PC-9 (cell line): ENCODE measurements around the gene MOV10L1. TPM values are rescaled to one million over a fixed set of nuclear protein-coding genes. Genes with fewer than 3 reads are reported as not detected.
A peak's percentile ranks its signal among the peaks of the same experiment; 100 is the strongest.

Experiments
- BruUV-seq: library from RNA; stranded (reverse); fragments of 400-500 nt; replicated peaks from 2 replicates; lab custom pipeline; 2021; lab: Mats Ljungman, UMichigan
- CTCF ChIA-PET: fragments of 300-600 bp; sonication (Branson Sonifier 250); formaldehyde crosslinking; loops from one replicate; lab custom pipeline; 2022; ENCODE audit warnings: antibody characterized with exemption; lab: Charles Lee
- POLR2A ChIA-PET: fragments of 300-600 bp; sonication (Branson Sonifier 250); formaldehyde crosslinking; loops from one replicate; lab custom pipeline; 2022; ENCODE audit warnings: antibody characterized with exemption; ENCODE audit not compliant: unreplicated experiment; lab: Charles Lee
- DNase-seq, 2 experiments: peaks; one replicate each; pipeline versions ENCODE4 v3.0.0 to v3.0.0-alpha.2; 2015 to 2022; ENCODE audit warnings: mixed read lengths in 1 of 2
- H2AFZ ChIP-seq: fragments of 200-600 bp; sonication (generic); 2 replicates; pipeline ENCODE4 v1.8.1; 2017; ENCODE audit warnings: antibody characterized with exemption
- H3F3A ChIP-seq: fragments of 200-600 bp; sonication (generic); 2 replicates; pipeline ENCODE4 v1.8.1; 2017; ENCODE audit warnings: antibody characterized with exemption, mild to moderate bottlenecking, low read depth; ENCODE audit not compliant: insufficient read depth
- H3K27ac ChIP-seq: fragments of 200-600 bp; sonication (generic); 2 replicates; pipeline ENCODE4 v1.6.1; 2016; ENCODE audit warnings: mixed run types
- H3K27me3 ChIP-seq: fragments of 200-600 bp; sonication (generic); 2 replicates; pipeline ENCODE4 v1.6.1; 2016; ENCODE audit warnings: low read depth, mixed run types; ENCODE audit not compliant: insufficient read depth
- H3K36me3 ChIP-seq: fragments of 200-600 bp; sonication (generic); 2 replicates; pipeline ENCODE4 v1.6.1; 2016; ENCODE audit warnings: low read depth, mixed run types
- H3K4me1 ChIP-seq: fragments of 200-600 bp; sonication (generic); replicated peaks from 2 replicates; pipeline ENCODE4 v1.6.1; 2016; ENCODE audit warnings: mixed run types; ENCODE audit not compliant: insufficient read depth
- H3K4me2 ChIP-seq: fragments of 200-600 bp; sonication (generic); 2 replicates; pipeline ENCODE4 v1.6.1; 2017; ENCODE audit warnings: mixed run types
- H3K4me3 ChIP-seq: fragments of 200-600 bp; sonication (generic); 2 replicates; pipeline ENCODE4 v1.6.1; 2016; ENCODE audit warnings: mixed run types
- H3K79me2 ChIP-seq: fragments of 200-600 bp; sonication (generic); 2 replicates; pipeline ENCODE4 v1.6.1; 2017; ENCODE audit warnings: low read depth, mixed run types
- H3K9me2 ChIP-seq: fragments of 200-600 bp; sonication (generic); 2 replicates; pipeline ENCODE4 v1.8.1; 2017; ENCODE audit warnings: mild to moderate bottlenecking; ENCODE audit not compliant: insufficient read depth
- H3K9me3 ChIP-seq: fragments of 200-600 bp; sonication (generic); 2 replicates; pipeline ENCODE4 v1.8.1; 2016; ENCODE audit warnings: low read depth; ENCODE audit not compliant: insufficient read depth
- H4K20me1 ChIP-seq: fragments of 200-600 bp; sonication (generic); 2 replicates; pipeline ENCODE4 v1.8.1; 2017; ENCODE audit not compliant: insufficient read depth
- EZH2 ChIP-seq: fragments of 200-600 bp; sonication (generic); IDR thresholded peaks from 2 replicates; pipeline ENCODE4 v1.8.0; 2017; ENCODE audit warnings: antibody characterized with exemption, low read depth
- intact Hi-C: fragments of 100-400 bp; cut with micrococcal nuclease; formaldehyde crosslinking; loops from one replicate; pipeline ENCODE4 v1.10.0; 2022; ENCODE audit not compliant: unreplicated experiment
- total RNA-seq: library from RNA; stranded (reverse); gene quantifications from 2 replicates; pipeline ENCODE4 v1.2.3, GENCODE V29; 2021
- TF ChIP-seq, protein P1 (sequence below): fragments of 200-600 bp; sonication (generic); conservative IDR thresholded peaks from 2 replicates; pipeline ENCODE4 v1.6.1; 2017; ENCODE audit warnings: mixed run types, antibody characterized with exemption, mild to moderate bottlenecking, moderate library complexity

MOV10L1 gene
- total RNA-seq, 1 experiment from 2014 or later, result not detected

DNA sequence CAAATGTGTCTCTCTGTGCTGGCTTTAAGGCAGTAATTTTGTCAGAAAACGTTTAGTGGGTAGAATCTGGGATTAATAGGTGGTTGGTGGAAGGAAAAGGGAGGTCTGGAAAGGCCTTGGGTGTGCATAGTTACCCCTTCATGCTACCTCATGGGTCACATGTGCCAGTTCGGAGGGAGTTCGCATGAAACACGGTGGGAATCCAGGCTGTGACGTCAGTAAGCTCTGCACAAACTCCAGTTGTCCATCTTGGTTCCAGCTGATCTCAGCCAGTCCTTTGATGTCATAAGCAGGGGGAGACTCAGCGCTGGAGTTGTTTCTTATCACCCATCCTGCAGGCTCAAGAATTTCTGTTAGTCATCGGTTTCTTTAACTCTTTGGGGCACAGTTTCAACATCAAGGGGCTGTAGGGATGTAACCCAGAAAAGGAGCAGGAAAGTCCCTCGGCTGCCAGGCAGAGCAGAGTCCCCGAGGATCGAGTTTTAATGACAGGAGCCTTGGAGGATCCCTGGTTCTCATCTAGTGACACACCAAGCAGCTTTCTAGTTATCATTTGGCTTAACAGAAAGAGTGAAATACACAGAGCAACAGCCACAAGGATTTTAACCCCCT, 28.9 kb downstream of the MOV10L1 start:
- POLR2A ChIA-PET, result no interaction called here
- Histone ChIP-seq H3K4me2 (0 out of 2 replicates have a peak overlapping the region, but pooled peaks have one; percentile 1), H3K4me1 (peaks cover 7% of the 10 kb centered on the region; the same call in 1 of the 2 replicates), H3K27me3 (peaks cover 85% of the 10 kb centered on the region), H4K20me1 (no peaks in the 10 kb centered on the region), H3K36me3 (no peaks in the 10 kb centered on the region), H3K79me2 (no peaks in the 10 kb centered on the region), H2AFZ (no peak overlapping the region), H3K9me3 (no peaks in the 10 kb centered on the region; the same call in 1 of the 2 replicates), H3K27ac (no peak overlapping the region), H3K9me2 (no peaks in the 10 kb centered on the region), H3F3A (0 out of 2 replicates have a peak, but pooled peaks cover 3% of the 10 kb centered on the region), H3K4me3 (no peak overlapping the region)
- BruUV-seq, result no TSS peak
- TF ChIP-seq EZH2, result no peak
- TF ChIP-seq, protein P1, sequence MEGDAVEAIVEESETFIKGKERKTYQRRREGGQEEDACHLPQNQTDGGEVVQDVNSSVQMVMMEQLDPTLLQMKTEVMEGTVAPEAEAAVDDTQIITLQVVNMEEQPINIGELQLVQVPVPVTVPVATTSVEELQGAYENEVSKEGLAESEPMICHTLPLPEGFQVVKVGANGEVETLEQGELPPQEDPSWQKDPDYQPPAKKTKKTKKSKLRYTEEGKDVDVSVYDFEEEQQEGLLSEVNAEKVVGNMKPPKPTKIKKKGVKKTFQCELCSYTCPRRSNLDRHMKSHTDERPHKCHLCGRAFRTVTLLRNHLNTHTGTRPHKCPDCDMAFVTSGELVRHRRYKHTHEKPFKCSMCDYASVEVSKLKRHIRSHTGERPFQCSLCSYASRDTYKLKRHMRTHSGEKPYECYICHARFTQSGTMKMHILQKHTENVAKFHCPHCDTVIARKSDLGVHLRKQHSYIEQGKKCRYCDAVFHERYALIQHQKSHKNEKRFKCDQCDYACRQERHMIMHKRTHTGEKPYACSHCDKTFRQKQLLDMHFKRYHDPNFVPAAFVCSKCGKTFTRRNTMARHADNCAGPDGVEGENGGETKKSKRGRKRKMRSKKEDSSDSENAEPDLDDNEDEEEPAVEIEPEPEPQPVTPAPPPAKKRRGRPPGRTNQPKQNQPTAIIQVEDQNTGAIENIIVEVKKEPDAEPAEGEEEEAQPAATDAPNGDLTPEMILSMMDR, result no peak
- intact Hi-C loops, result no loop called here
- CTCF ChIA-PET, result no interaction called here
- DNase-seq, result peak in 1 of 2 experiments; percentile 62

DNA sequence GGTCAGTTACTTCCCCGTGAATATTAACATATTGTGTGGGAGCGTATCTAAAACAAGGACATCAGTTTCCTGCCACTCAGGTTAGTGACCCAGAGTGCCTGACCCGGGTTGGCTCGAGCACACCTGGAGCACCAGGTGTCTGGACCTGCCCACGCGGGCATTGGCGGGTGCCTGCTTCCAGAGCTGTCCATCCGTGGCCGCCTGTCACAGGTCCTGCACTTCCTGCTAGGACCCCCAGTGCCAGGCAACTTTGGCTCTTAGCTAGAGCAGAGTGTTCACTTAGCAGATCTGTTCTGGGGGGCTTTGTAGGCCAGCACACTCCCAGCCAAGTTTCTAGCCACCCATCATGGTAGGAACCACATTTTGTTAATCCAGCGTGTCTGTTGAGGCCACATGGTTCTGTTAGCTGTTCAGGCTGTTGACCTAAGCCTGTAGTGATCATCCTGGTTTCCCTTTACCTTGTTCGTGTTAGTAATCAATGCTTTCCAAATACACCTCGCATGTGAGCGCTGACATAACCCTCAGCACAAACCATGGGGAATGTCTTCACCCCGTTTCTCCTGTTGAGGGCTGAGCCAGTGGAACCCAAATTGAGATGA, 29.5 kb downstream of the MOV10L1 start:
- no TSS peak for BruUV-seq
- H3F3A ChIP-seq, result 0 out of 2 replicates have a peak, but pooled peaks cover 3% of the 10 kb centered on the region
- H3K27me3 ChIP-seq, result peaks cover 87% of the 10 kb centered on the region
- H3K9me3 ChIP-seq, result no peaks in the 10 kb centered on the region; the same call in 1 of the 2 replicates
- ChIA-PET CTCF (no interaction called here), POLR2A (no interaction called here)
- H2AFZ ChIP-seq, result no peak overlapping the region
- no peaks in the 10 kb centered on the region for H3K79me2 ChIP-seq
- H3K4me2 ChIP-seq, result no peak overlapping the region
- no peak for DNase-seq
- no peak overlapping the region for H3K27ac ChIP-seq
- H3K9me2 ChIP-seq, result no peaks in the 10 kb centered on the region
- TF ChIP-seq, protein P1, result no peak
- TF ChIP-seq EZH2, result no peak
- H3K36me3 ChIP-seq, result no peaks in the 10 kb centered on the region
- no peak overlapping the region for H3K4me3 ChIP-seq
- intact Hi-C loops, result no loop called here
- no peaks in the 10 kb centered on the region for H4K20me1 ChIP-seq
- H3K4me1 ChIP-seq, result peaks cover 7% of the 10 kb centered on the region; the same call in 1 of the 2 replicates

GRCh38 chr22:50119768-50120251, 30.0 kb downstream of the MOV10L1 start:
- H3F3A ChIP-seq, result 0 out of 2 replicates have a peak, but pooled peaks cover 3% of the 10 kb centered on the region
- no peaks in the 10 kb centered on the region; the same call in 1 of the 2 replicates for H3K9me3 ChIP-seq
- intact Hi-C loops, result no loop called here
- no peak for DNase-seq
- BruUV-seq, result no TSS peak
- no peak overlapping the region for H3K27ac ChIP-seq
- no peak overlapping the region for H2AFZ ChIP-seq
- H3K79me2 ChIP-seq, result no peaks in the 10 kb centered on the region
- no peaks in the 10 kb centered on the region for H3K36me3 ChIP-seq
- no peak overlapping the region for H3K4me3 ChIP-seq
- POLR2A ChIA-PET, result no interaction called here
- CTCF ChIA-PET, result no interaction called here
- H4K20me1 ChIP-seq, result no peaks in the 10 kb centered on the region
- H3K4me2 ChIP-seq, result no peak overlapping the region
- no peaks in the 10 kb centered on the region for H3K9me2 ChIP-seq
- peaks cover 7% of the 10 kb centered on the region; the same call in 1 of the 2 replicates for H3K4me1 ChIP-seq
- peaks cover 87% of the 10 kb centered on the region for H3K27me3 ChIP-seq
- TF ChIP-seq, protein P1, result no peak
- TF ChIP-seq EZH2, result no peak
